ENCODE measurements around the gene RASSF3. TPM values are rescaled to one million over a fixed set of nuclear protein-coding genes. Genes with fewer than 3 reads are reported as not detected.

The RASSF3 gene
- total RNA-seq, 2 donors from 2014 or later, result 40.6 to 55.7 TPM

- 82% methylated on average over 4 of the region's 4 CpGs for WGBS
- TF ChIP-seq POLR2AphosphoS5 (IDR thresholded peaks at IDR 0.05) (no peak), POLR2A (IDR thresholded peaks at IDR 0.05) (no peak)
- TF ChIP-seq, protein P1, sequence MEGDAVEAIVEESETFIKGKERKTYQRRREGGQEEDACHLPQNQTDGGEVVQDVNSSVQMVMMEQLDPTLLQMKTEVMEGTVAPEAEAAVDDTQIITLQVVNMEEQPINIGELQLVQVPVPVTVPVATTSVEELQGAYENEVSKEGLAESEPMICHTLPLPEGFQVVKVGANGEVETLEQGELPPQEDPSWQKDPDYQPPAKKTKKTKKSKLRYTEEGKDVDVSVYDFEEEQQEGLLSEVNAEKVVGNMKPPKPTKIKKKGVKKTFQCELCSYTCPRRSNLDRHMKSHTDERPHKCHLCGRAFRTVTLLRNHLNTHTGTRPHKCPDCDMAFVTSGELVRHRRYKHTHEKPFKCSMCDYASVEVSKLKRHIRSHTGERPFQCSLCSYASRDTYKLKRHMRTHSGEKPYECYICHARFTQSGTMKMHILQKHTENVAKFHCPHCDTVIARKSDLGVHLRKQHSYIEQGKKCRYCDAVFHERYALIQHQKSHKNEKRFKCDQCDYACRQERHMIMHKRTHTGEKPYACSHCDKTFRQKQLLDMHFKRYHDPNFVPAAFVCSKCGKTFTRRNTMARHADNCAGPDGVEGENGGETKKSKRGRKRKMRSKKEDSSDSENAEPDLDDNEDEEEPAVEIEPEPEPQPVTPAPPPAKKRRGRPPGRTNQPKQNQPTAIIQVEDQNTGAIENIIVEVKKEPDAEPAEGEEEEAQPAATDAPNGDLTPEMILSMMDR (IDR thresholded peaks at IDR 0.05), result no peak
- no peak for DNase-seq (ENCODE audit: low spot score)
- no peak overlapping the region for H3K4me3 ChIP-seq
- no peaks in the 10 kb centered on the region for H3K9me3 ChIP-seq
- no peak overlapping the region for H3K27ac ChIP-seq
- H3K27me3 ChIP-seq (replicated peaks; ENCODE audit: insufficient read depth), result no peaks in the 10 kb centered on the region
- H3K4me1 ChIP-seq (replicated peaks), result no peaks in the 10 kb centered on the region
- peaks cover 0 to 9% of the 10 kb centered on the region in 2 donors for H3K36me3 ChIP-seq
- intact Hi-C loops (cut with DNase I), result no loop called here
These were observed 112.5 kb downstream of the RASSF3 start for GRCh38 chr12:64722835-64723234.

GRCh38 chr12:64723630-64724029, 113.3 kb downstream of the RASSF3 start:
- intact Hi-C loops (cut with DNase I), result no loop called here
- Histone ChIP-seq H3K9me3 (no peaks in the 10 kb centered on the region), H3K36me3 (peaks cover 0 to 9% of the 10 kb centered on the region in 2 donors), H3K4me1 (replicated peaks) (no peaks in the 10 kb centered on the region), H3K27me3 (replicated peaks; ENCODE audit: insufficient read depth) (no peaks in the 10 kb centered on the region), H3K4me3 (no peak overlapping the region), H3K27ac (no peak overlapping the region)
- 85% methylated on average over 2 of the region's 2 CpGs for whole genome bisulfite sequencing
- DNase-seq (ENCODE audit: low spot score), result no peak
- no peak for TF ChIP-seq POLR2AphosphoS5 (IDR thresholded peaks at IDR 0.05)
- TF ChIP-seq, protein P1 (IDR thresholded peaks at IDR 0.05), result no peak
- TF ChIP-seq POLR2A (IDR thresholded peaks at IDR 0.05), result no peak

DNA sequence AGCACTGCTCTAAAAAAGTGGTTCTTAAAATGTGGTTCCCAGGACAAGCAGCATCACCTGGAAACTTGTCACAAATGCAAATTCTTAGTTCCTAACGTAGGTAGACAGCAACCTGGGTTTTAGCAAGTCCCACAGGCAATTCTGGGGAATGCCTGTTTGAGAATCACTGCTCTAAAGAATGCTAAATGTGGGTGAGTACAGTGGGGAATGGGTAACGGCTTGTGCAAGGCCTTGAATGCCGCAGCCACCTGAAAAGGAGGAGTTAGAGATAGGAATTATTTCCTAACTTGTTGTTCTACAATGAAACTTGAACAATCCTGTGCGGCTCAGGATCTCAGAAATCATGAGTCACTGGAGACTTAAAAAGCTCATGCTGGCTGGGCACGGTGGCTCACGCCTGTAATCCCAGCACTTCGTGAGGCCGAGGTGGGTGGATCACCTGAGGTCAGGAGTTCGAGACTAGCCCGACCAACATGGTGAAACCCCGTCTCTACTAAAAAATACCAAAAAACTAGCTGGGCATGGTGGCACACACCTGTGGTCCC, 114.0 kb downstream of the RASSF3 start:
- intact Hi-C loops (cut with DNase I), result no loop called here
- Histone ChIP-seq H3K4me1 (replicated peaks) (no peaks in the 10 kb centered on the region), H3K27me3 (replicated peaks; ENCODE audit: insufficient read depth) (no peaks in the 10 kb centered on the region), H3K4me3 (no peak overlapping the region), H3K36me3 (peaks cover 0 to 9% of the 10 kb centered on the region in 2 donors), H3K9me3 (no peaks in the 10 kb centered on the region), H3K27ac (no peak overlapping the region)
- TF ChIP-seq POLR2A (IDR thresholded peaks at IDR 0.05), result no peak
- no peak for TF ChIP-seq POLR2AphosphoS5 (IDR thresholded peaks at IDR 0.05)
- TF ChIP-seq, protein P1 (IDR thresholded peaks at IDR 0.05), result no peak
- DNase-seq (ENCODE audit: low spot score), result no peak
- 93% methylated on average over 11 of the region's 11 CpGs for WGBS

DNA sequence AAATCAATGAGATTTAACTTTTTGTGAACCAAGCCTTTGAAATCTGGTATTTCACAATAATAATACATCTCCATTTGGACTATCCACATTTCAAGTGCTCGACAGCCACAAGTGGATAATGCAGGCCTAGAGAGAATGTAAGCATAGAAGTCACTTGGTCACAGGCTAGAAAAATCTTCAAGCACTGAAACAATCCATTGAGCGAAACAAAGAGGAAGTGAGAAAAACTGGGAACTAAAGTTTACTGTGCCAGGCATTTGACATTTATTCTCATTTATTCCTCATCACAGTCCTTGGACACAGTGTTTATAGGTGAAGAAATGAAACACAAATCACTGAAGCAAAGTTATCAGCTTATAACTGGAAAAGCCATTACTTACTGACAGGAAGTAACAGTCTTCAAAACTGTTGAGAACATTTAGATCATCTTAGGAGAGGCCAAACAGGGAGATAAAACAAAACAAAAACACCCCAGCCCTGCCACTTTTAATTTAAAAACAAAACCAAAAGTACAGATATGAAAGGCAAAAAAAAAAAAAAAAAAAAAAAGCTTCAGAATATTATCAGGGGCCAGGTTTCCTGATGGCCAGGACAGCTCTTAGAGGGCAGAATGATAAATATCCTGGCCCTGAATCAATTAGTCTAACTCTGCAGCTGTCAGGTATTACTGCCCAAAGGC, 119.8 kb downstream of the RASSF3 start:
- no peak overlapping the region for H3K27ac ChIP-seq
- no peaks in the 10 kb centered on the region for H3K4me1 ChIP-seq (replicated peaks)
- H3K27me3 ChIP-seq (replicated peaks; ENCODE audit: insufficient read depth), result no peaks in the 10 kb centered on the region
- no peak overlapping the region for H3K4me3 ChIP-seq
- intact Hi-C loops (cut with DNase I), result no loop called here
- H3K9me3 ChIP-seq, result no peaks in the 10 kb centered on the region
- no peak for TF ChIP-seq POLR2A (IDR thresholded peaks at IDR 0.05)
- no peak for TF ChIP-seq POLR2AphosphoS5 (IDR thresholded peaks at IDR 0.05)
- TF ChIP-seq, protein P1 (IDR thresholded peaks at IDR 0.05), result no peak
- H3K36me3 ChIP-seq, result no peaks in the 10 kb centered on the region
- WGBS, result 50% methylated on average over 2 of the region's 2 CpGs
- DNase-seq (ENCODE audit: low spot score), result no peak

- 61% methylated on average over 2 of the region's 2 CpGs for WGBS
- no peaks in the 10 kb centered on the region for H3K27me3 ChIP-seq (replicated peaks; ENCODE audit: insufficient read depth)
- no peak for DNase-seq (ENCODE audit: low spot score)
- H3K9me3 ChIP-seq, result no peaks in the 10 kb centered on the region
- no peaks in the 10 kb centered on the region for H3K36me3 ChIP-seq
- H3K27ac ChIP-seq, result no peak overlapping the region
- intact Hi-C loops (cut with DNase I), result no loop called here
- no peaks in the 10 kb centered on the region for H3K4me1 ChIP-seq (replicated peaks)
- H3K4me3 ChIP-seq, result no peak overlapping the region
- TF ChIP-seq POLR2AphosphoS5 (IDR thresholded peaks at IDR 0.05), result no peak
- TF ChIP-seq, protein P1 (IDR thresholded peaks at IDR 0.05), result no peak
- TF ChIP-seq POLR2A (IDR thresholded peaks at IDR 0.05), result no peak
These were observed 120.3 kb downstream of the RASSF3 start for GRCh38 chr12:64730588-64730969.
